Spleen (tissue), 11 donors: ENCODE data around the gene MSI1. TPM values are rescaled to one million over a fixed set of nuclear protein-coding genes. Genes with fewer than 3 reads are reported as not detected.

Source experiments
- DNase-seq: peaks from one replicate; pipeline ENCODE4 v3.0.0-alpha.2; 2020
- H3K27ac ChIP-seq, 8 donors: fragments of 200-600 bp; sonication (generic) in 7 of 8; 1 replicate in 4 of 8; 2 replicates in 4 of 8; pipeline versions ENCODE4 v1.5.0 to v1.8.0; 2016 to 2021; ENCODE audit warnings: inconsistent platforms in 4 of 8, mild to moderate bottlenecking in 4 of 8, moderate library complexity in 1 of 8
- H3K27me3 ChIP-seq, 7 donors: fragments of 200-600 bp; sonication (generic) in 6 of 7; replicated peaks in 1 of 7; 1 replicate in 4 of 7; 2 replicates in 3 of 7; pipeline versions ENCODE4 v1.5.0 to v1.8.0; 2016 to 2021; ENCODE audit warnings: inconsistent platforms in 3 of 7, mild to moderate bottlenecking in 1 of 7
- H3K36me3 ChIP-seq, 6 donors: fragments of 200-600 bp; sonication (generic) in 5 of 6; 1 replicate in 4 of 6; 2 replicates in 2 of 6; pipeline versions ENCODE4 v1.5.0 to v1.8.0; 2016 to 2021; ENCODE audit warnings: inconsistent platforms in 2 of 6
- H3K4me1 ChIP-seq, 6 donors: fragments of 200-600 bp; sonication (generic) in 5 of 6; 1 replicate in 3 of 6; 2 replicates in 3 of 6; pipeline versions ENCODE4 v1.5.0 to v1.8.0; 2016 to 2021; ENCODE audit warnings: inconsistent platforms in 3 of 6
- H3K4me3 ChIP-seq, 8 donors: fragments of 200-600 bp; sonication (generic) in 7 of 8; 1 replicate in 4 of 8; 2 replicates in 4 of 8; pipeline versions ENCODE4 v1.5.0 to v1.8.0; 2016 to 2021; ENCODE audit warnings: inconsistent platforms in 4 of 8, mild to moderate bottlenecking in 4 of 8, moderate library complexity in 2 of 8
- H3K9me3 ChIP-seq, 8 donors: fragments of 200-600 bp; sonication (generic) in 7 of 8; 1 replicate in 4 of 8; 2 replicates in 4 of 8; pipeline versions ENCODE4 v1.5.0 to v1.8.0; 2016 to 2021; ENCODE audit warnings: inconsistent platforms in 4 of 8
- CTCF ChIP-seq, 11 experiments: fragments of 200-600 bp in 7 of 11; fragments of 450-650 bp in 4 of 11; sonication (generic) in 4 of 11; IDR thresholded peaks in 8 of 11; conservative IDR thresholded peaks in 3 of 11; 1 replicate in 7 of 11; 2 replicates in 4 of 11; pipeline versions ENCODE4 v1.4.0 to v1.8.0; 2016 to 2021; ENCODE audit warnings: antibody characterized with exemption in 11 of 11, inconsistent platforms in 4 of 11, mild to moderate bottlenecking in 1 of 11
- POLR2A ChIP-seq, 3 donors: fragments of 450-650 bp; IDR thresholded peaks; one replicate each; pipeline ENCODE4 v1.5.1; 2017; ENCODE audit warnings: antibody characterized with exemption in 3 of 3, mild to moderate bottlenecking in 1 of 3
- POLR2AphosphoS5 ChIP-seq, 3 donors: sonication (generic); formaldehyde crosslinking; IDR thresholded peaks; one replicate each; pipeline ENCODE4 v1.5.1; 2017; ENCODE audit warnings: antibody characterized with exemption in 3 of 3
- WGBS, 5 donors: extraction: QIAGEN DNeasy Blood & Tissue Kit in 3 of 5; methylation state at CpG; one replicate each; pipeline versions ENCODE4 v1.1.5 to v1.1.7; 2013 to 2018; 5-methylcytosine and 5-hydroxymethylcytosine counted together
- intact Hi-C: fragments of 100-400 bp; cut with DNase I; formaldehyde crosslinking; loops from one replicate; pipeline ENCODE4 v1.15.0; 2023; ENCODE audit warnings: low total_unique reads
- polyA plus RNA-seq, 3 donors: library from polyadenylated mRNA; stranded (reverse); fragments of 200-250 nt; gene quantifications; one replicate each; pipeline ENCODE4 v1.2.1, GENCODE V29; 2013
- total RNA-seq, 7 donors: library from RNA; depleted of rRNA in 3 of 7; stranded (reverse); fragments of >200 nt in 3 of 7; fragmentation: NEBNext Ultra II Directional in 4 of 7; extraction: Animal tissue kit (Norgen Biotek cat#: 25700) in 4 of 7; gene quantifications; one replicate each; pipeline versions ENCODE4 v1.1.0 to v1.2.1, GENCODE V29; 2016 to 2021
- donor health status: healthy with polysubstance abuse.
- donor health status: DM: no; HTN: no; CAD: no; lungs with moderate emphysema.
- donor health status: DM: no; HTN: no; CAD: no.
- donor health status: Bipolar disorder and iron deficiency.
- donor health status: healthy.
- donor health status: DM: no; HTN: no; CAD: no.
- donor health status: DM: yes; HTN: yes; CAD: no.

MSI1 gene
- total and polyA plus RNA-seq, 10 donors, result 0.02 to 0.35 (median 0.03) TPM; not detected in 7

- Histone ChIP-seq H3K36me3 (no peaks in the 10 kb centered on the region), H3K27ac (no peak overlapping the region), H3K27me3 (peaks cover 0 to 8% (median 0%) of the 10 kb centered on the region in 7 donors), H3K9me3 (no peaks in the 10 kb centered on the region), H3K4me3 (no peak overlapping the region), H3K4me1 (no peaks in the 10 kb centered on the region)
- intact Hi-C loops, result no loop called here
- TF ChIP-seq CTCF (IDR thresholded peaks at IDR 0.05 in 8 of 11, conservative IDR thresholded peaks at IDR 0.05 in 3 of 11) (no peak), POLR2A (IDR thresholded peaks at IDR 0.05) (no peak), POLR2AphosphoS5 (IDR thresholded peaks at IDR 0.05) (no peak)
- WGBS, 5 donors, result 82 to 87% (median 84%) methylated on average over 7 of the region's 7 CpGs
- no peak for DNase-seq
These were observed 43.5 kb upstream of the MSI1 start for GRCh38 chr12:120412421-120412820.

- TF ChIP-seq CTCF (IDR thresholded peaks at IDR 0.05 in 8 of 11, conservative IDR thresholded peaks at IDR 0.05 in 3 of 11) (no peak), POLR2AphosphoS5 (IDR thresholded peaks at IDR 0.05) (no peak)
- WGBS, 5 donors, result 88 to 97% (median 94%) methylated on average over 11 of the region's 11 CpGs
- intact Hi-C loops, result no loop called here
- Histone ChIP-seq H3K4me3 (no peak overlapping the region), H3K27ac (no peak overlapping the region), H3K9me3 (no peaks in the 10 kb centered on the region), H3K27me3 (peaks cover 0 to 14% (median 0%) of the 10 kb centered on the region in 7 donors), H3K36me3 (no peaks in the 10 kb centered on the region), H3K4me1 (no peaks in the 10 kb centered on the region)
- no peak for DNase-seq
These were observed 39.8 kb upstream of the MSI1 start for GRCh38 chr12:120408771-120409170.

GRCh38 chr12:120406553-120406952, 37.6 kb upstream of the MSI1 start:
- Histone ChIP-seq H3K4me1 (no peaks in the 10 kb centered on the region), H3K4me3 (no peak overlapping the region), H3K27ac (no peak overlapping the region), H3K9me3 (no peaks in the 10 kb centered on the region), H3K36me3 (no peaks in the 10 kb centered on the region), H3K27me3 (peaks cover 0 to 28% (median 0%) of the 10 kb centered on the region in 7 donors)
- DNase-seq, result no peak
- 93 to 98% (median 94%) methylated on average over 3 of the region's 3 CpGs for WGBS, 5 donors
- no peak for TF ChIP-seq POLR2AphosphoS5 (IDR thresholded peaks at IDR 0.05)
- no peak for TF ChIP-seq CTCF (IDR thresholded peaks at IDR 0.05 in 8 of 11, conservative IDR thresholded peaks at IDR 0.05 in 3 of 11)
- TF ChIP-seq POLR2A (IDR thresholded peaks at IDR 0.05), result no peak
- intact Hi-C loops, result no loop called here

GRCh38 chr12:120406069-120406468, 37.1 kb upstream of the MSI1 start:
- H3K9me3 ChIP-seq, result no peaks in the 10 kb centered on the region
- TF ChIP-seq POLR2A (IDR thresholded peaks at IDR 0.05), result no peak
- TF ChIP-seq POLR2AphosphoS5 (IDR thresholded peaks at IDR 0.05), result no peak
- no peak for TF ChIP-seq CTCF (IDR thresholded peaks at IDR 0.05 in 8 of 11, conservative IDR thresholded peaks at IDR 0.05 in 3 of 11)
- 73 to 83% (median 83%) methylated on average over 3 of the region's 3 CpGs for WGBS, 5 donors
- DNase-seq, result no peak
- no peaks in the 10 kb centered on the region for H3K36me3 ChIP-seq
- intact Hi-C loops, result no loop called here
- no peak overlapping the region for H3K4me3 ChIP-seq
- H3K27me3 ChIP-seq, result peaks cover 0 to 31% (median 0%) of the 10 kb centered on the region in 7 donors
- no peaks in the 10 kb centered on the region for H3K4me1 ChIP-seq
- no peak overlapping the region for H3K27ac ChIP-seq
